Activated CD4-positive, alpha-beta T cell treated with anti-CD3 and anti-CD28 coated beads, Interleukin-2, amount 10 ng/mL, durations not matched to agents 24 days and 14 days (primary cell): Measurements from ENCODE around the gene ARHGEF12. TPM values are rescaled to one million over a fixed set of nuclear protein-coding genes. Genes with fewer than 3 reads are reported as not detected.

Source experiments
- DNase-seq: peaks from one replicate; pipeline ENCODE4 v3.0.0; 2022
- H3K27ac Mint-ChIP-seq: one replicate; pipeline ENCODE4 v1.8.0; 2022; ENCODE audit warnings: mild to moderate bottlenecking, mixed read lengths
- H3K27me3 Mint-ChIP-seq: one replicate; pipeline ENCODE4 v1.8.0; 2022; ENCODE audit warnings: mixed read lengths
- H3K36me3 Mint-ChIP-seq: one replicate; pipeline ENCODE4 v1.8.0; 2022; ENCODE audit warnings: low read depth, mild to moderate bottlenecking, mixed read lengths
- H3K4me1 Mint-ChIP-seq: one replicate; pipeline ENCODE4 v1.8.0; 2021; ENCODE audit warnings: mixed read lengths
- H3K4me3 Mint-ChIP-seq: one replicate; pipeline ENCODE4 v1.8.0; 2022; ENCODE audit warnings: mild to moderate bottlenecking, moderate library complexity, mixed read lengths
- H3K9me3 Mint-ChIP-seq: one replicate; pipeline ENCODE4 v1.8.0; 2021; ENCODE audit warnings: mixed read lengths
- intact Hi-C: fragments of 100-400 bp; cut with micrococcal nuclease; formaldehyde crosslinking; loops from one replicate; pipeline ENCODE4 v1.15.1; 2023
- total RNA-seq: library from RNA; stranded (reverse); gene quantifications from 2 replicates; pipeline ENCODE4 v1.2.3, GENCODE V29; 2022

ARHGEF12 gene
- total RNA-seq, 1 donor from 2014 or later = 20.3 TPM

DNA sequence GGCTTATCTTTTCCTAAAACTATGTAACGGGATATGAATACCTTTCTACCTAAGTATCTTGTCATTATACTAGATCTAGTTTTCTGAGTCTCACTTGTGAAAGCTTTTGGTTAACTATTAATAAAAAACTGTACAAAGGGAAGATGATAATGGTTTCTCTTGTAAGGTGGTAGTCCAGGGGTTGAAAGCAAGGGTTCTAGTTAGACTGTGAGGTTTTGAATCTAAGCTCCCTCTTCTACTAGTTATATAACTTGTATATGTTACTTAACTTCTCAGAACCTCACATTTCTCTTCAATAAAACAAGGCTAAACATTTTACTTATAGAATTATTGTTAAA lies 54.3 kb downstream of the ARHGEF12 start:
- Mint-ChIP-seq H3K4me1 (no peaks in the 10 kb centered on the region), H3K27ac (no peak overlapping the region), H3K36me3 (peaks cover 2% of the 10 kb centered on the region), H3K9me3 (peaks cover 7% of the 10 kb centered on the region), H3K4me3 (no peak overlapping the region), H3K27me3 (peaks cover 35% of the 10 kb centered on the region)
- DNase-seq = no peak
- intact Hi-C loops = no loop called here

DNA sequence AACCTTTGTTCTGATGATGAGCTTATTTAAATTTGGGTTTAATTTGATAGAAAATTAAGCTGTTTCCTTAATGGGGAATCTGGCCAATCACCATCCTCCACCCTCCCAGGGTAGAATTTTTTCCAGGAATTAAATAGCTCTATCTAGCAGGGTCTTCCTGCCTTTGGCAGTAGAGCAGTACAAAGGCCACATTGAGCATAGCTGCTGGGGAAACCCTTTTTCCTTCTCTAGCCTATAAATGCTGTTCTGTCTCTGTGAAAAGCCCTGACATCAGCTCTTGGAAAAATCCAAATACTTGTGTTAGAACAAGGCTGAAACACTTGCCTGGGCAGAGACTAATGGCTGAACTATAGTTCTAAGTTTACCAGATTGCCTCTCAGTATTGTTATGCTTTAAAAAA lies 55.1 kb downstream of the ARHGEF12 start:
- Mint-ChIP-seq H3K9me3 (peaks cover 7% of the 10 kb centered on the region), H3K4me3 (no peak overlapping the region), H3K27me3 (peaks cover 39% of the 10 kb centered on the region), H3K27ac (no peak overlapping the region), H3K4me1 (no peaks in the 10 kb centered on the region), H3K36me3 (peaks cover 2% of the 10 kb centered on the region)
- intact Hi-C loops = no loop called here
- no peak for DNase-seq

DNA sequence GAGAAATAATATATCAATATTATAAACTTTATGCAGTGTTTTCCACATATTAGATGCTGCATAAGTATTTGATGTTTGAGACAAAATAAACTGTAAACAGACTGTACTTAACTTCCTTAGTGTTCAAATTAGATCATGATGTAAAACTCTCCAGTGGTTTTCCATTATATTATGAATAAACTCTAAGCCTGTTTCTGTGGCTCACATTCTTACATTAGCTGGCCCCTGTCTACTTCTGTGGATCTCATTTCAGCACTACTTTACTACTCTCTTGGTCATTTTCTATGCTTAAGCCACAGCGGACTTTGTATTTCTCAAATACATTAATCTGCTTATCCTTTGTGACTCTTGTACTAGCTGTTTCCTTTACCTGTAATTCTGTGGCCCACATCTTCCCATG lies 55.6 kb downstream of the ARHGEF12 start:
- no peak for DNase-seq
- H3K36me3 Mint-ChIP-seq = peaks cover 2% of the 10 kb centered on the region
- intact Hi-C loops = no loop called here
- H3K4me3 Mint-ChIP-seq = no peak overlapping the region
- peaks cover 7% of the 10 kb centered on the region for H3K9me3 Mint-ChIP-seq
- peaks cover 37% of the 10 kb centered on the region for H3K27me3 Mint-ChIP-seq
- H3K4me1 Mint-ChIP-seq = no peaks in the 10 kb centered on the region
- H3K27ac Mint-ChIP-seq = no peak overlapping the region

DNA sequence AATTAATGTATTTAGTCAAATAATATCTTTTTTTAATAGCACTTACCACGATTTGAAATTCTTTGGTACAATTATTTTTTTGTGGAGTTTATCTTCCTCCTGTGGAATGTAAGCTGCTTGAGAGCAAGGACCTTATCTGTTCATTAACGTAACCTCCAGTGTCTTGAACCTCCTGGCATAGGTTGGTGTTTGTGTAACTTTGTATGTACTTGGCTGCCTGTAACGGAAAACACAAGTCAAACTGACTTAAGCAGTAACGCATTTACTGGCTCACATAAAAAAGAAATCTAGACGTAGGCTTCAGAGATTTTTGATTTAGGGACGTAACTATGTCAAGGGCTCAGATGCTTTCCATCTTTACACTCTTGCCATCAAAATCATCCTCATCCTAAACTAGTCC lies 56.1 kb downstream of the ARHGEF12 start:
- Mint-ChIP-seq H3K36me3 (peaks cover 2% of the 10 kb centered on the region), H3K4me3 (no peak overlapping the region), H3K9me3 (peaks cover 7% of the 10 kb centered on the region), H3K4me1 (no peaks in the 10 kb centered on the region), H3K27me3 (peaks cover 37% of the 10 kb centered on the region), H3K27ac (no peak overlapping the region)
- no peak for DNase-seq
- intact Hi-C loops = no loop called here

DNA sequence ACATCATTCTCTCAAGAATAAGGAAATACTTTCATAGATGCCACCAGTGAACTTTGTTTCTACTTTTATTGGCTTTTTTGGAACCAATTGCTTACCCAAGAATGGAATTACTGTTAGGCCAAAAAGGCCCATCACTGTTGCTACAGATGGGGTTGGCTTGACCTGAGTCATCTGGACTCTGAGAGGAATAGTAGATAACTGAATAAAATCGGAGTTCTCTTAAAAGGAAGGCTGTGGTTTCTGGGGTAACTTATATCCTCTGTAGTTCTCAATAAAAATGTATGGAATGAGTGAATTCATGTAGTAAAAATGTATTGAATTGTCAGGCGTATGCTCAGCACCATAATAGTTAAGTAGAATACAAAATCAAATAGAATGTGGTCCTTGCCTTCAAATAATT lies 56.6 kb downstream of the ARHGEF12 start:
- intact Hi-C loops = no loop called here
- H3K4me1 Mint-ChIP-seq = no peaks in the 10 kb centered on the region
- H3K27ac Mint-ChIP-seq = no peak overlapping the region
- peaks cover 7% of the 10 kb centered on the region for H3K9me3 Mint-ChIP-seq
- peaks cover 2% of the 10 kb centered on the region for H3K36me3 Mint-ChIP-seq
- H3K27me3 Mint-ChIP-seq = peaks cover 38% of the 10 kb centered on the region
- H3K4me3 Mint-ChIP-seq = no peak overlapping the region
- no peak for DNase-seq

DNA sequence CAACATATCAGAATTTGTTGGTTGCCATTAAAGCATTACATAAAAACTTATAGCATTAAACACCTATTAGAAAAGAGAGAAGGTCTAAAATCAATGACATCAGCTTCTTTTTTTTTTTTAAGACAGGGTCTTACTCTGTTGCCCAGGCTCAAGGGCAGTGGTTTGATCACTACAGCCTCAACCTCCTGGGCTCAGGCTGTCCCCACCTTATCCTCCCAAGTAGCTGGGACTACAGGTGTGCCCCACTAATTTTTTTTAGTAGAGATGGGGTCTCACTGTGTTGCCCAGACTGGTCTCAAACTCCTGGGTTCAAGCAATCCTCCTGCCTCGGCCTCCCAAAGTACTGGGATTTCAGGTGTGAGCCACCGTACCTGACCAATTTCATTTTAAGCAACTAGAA lies 57.9 kb downstream of the ARHGEF12 start:
- intact Hi-C loops = no loop called here
- H3K27me3 Mint-ChIP-seq = peaks cover 38% of the 10 kb centered on the region
- no peak for DNase-seq
- H3K27ac Mint-ChIP-seq = no peak overlapping the region
- no peaks in the 10 kb centered on the region for H3K4me1 Mint-ChIP-seq
- H3K4me3 Mint-ChIP-seq = no peak overlapping the region
- H3K36me3 Mint-ChIP-seq = peaks cover 2% of the 10 kb centered on the region
- H3K9me3 Mint-ChIP-seq = peaks cover 7% of the 10 kb centered on the region

DNA sequence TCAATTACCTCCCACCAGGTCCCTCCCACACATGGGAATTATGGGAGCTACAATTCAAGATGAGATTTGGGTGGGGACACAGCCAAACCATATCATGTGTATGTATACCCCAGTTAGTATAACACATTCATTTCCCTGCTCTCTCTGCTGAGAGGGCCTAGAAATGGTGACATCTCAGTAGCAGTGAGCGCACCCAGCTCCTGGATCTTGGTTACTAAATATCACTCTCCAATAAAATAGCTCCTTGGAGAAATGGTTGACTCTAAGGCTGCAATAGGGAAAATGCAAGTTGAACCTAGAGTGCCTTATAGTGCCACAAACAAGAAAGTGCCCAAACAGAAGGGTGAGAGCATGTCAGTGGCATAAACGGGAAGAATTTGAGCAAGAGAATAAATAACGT lies 59.6 kb downstream of the ARHGEF12 start:
- DNase-seq = no peak
- intact Hi-C loops = no loop called here
- Mint-ChIP-seq H3K4me3 (no peak overlapping the region), H3K36me3 (no peaks in the 10 kb centered on the region), H3K4me1 (no peaks in the 10 kb centered on the region), H3K9me3 (no peaks in the 10 kb centered on the region), H3K27ac (no peak overlapping the region), H3K27me3 (peaks cover 38% of the 10 kb centered on the region)

DNA sequence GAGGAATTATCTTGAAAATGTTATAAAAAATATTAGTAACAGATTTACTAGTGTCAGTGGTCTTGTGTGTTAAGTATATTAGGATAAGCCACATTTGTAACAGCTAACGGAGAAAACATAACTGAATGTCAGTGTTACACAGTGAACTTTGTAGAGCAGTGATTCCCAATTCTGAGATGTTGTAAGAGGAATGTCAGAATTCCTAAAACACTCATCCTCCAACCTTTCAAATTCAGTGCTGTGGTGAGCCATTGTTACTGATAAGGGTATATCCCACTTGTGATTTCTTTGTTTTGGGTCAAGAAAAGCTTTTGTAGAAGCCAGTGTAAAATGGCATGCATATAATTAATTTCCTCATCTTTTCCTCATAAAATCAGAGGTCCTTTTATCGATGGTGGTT lies 61.9 kb downstream of the ARHGEF12 start:
- Mint-ChIP-seq H3K27me3 (peaks cover 39% of the 10 kb centered on the region), H3K9me3 (no peaks in the 10 kb centered on the region), H3K4me1 (no peaks in the 10 kb centered on the region), H3K36me3 (no peaks in the 10 kb centered on the region), H3K27ac (no peak overlapping the region), H3K4me3 (no peak overlapping the region)
- no peak for DNase-seq
- intact Hi-C loops = no loop called here

DNA sequence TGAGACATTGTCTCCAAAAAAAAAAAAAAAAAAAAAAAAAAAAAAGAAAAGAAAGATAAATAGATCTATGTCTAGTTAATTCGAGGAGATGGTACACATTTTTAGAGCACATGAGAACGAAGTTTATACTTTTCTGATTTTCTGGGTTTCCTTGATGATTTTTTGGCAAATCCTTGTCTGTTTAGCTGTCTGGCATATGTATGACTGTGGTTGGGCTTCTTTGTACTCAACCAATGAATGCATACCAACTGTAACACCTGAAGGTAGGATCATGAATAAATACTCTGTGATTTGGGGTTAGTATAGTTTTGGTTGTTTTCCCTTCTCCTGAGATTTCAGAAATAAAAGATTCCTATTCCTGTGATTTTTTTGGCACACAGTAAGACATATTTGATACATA lies 63.1 kb downstream of the ARHGEF12 start:
- no peaks in the 10 kb centered on the region for H3K36me3 Mint-ChIP-seq
- H3K27me3 Mint-ChIP-seq = peaks cover 41% of the 10 kb centered on the region
- H3K4me3 Mint-ChIP-seq = no peak overlapping the region
- no peaks in the 10 kb centered on the region for H3K9me3 Mint-ChIP-seq
- no peak for DNase-seq
- H3K4me1 Mint-ChIP-seq = no peaks in the 10 kb centered on the region
- intact Hi-C loops = no loop called here
- H3K27ac Mint-ChIP-seq = no peak overlapping the region

DNA sequence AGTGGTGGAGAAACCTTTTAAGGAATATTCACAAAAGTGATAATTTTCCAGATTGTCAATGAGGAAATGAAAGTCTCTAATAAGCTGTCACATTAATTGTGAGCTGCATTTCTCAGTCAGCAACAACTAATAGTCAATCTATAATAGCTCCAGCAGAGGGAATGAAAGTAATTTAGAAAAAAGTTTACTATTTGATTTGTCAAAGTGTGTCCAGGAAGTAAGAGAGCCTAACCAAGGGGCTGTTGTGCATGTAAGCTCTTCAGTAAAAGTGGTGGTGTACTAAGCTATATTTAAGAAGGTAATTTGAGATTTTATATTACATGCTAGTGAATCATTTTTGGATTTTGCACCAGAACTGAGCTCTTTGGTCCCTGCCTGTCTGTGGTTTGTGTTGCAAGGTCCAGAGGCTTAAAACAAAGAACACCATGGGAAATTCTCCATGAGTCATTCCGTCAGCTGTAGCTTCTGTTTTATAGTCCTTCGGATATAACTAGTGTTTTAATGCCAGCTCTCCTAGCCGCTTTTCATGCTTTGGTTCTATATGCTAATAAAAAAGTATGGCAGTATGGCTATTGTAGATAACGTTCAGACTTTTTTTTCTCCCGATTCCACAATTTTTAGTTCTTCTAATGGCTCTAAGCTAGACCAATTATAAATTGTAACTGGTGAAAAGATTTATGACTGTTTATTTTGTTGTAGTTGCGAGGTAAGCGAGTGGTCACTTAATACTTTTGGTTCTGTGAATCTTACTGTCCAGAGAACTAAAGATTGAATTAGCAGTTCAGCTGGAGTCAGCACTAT lies 64.6 kb downstream of the ARHGEF12 start:
- Mint-ChIP-seq H3K27ac (no peak overlapping the region), H3K27me3 (peaks cover 41% of the 10 kb centered on the region), H3K4me3 (no peak overlapping the region), H3K9me3 (no peaks in the 10 kb centered on the region), H3K4me1 (no peaks in the 10 kb centered on the region), H3K36me3 (no peaks in the 10 kb centered on the region)
- no peak for DNase-seq
- intact Hi-C loops = no loop called here

DNA sequence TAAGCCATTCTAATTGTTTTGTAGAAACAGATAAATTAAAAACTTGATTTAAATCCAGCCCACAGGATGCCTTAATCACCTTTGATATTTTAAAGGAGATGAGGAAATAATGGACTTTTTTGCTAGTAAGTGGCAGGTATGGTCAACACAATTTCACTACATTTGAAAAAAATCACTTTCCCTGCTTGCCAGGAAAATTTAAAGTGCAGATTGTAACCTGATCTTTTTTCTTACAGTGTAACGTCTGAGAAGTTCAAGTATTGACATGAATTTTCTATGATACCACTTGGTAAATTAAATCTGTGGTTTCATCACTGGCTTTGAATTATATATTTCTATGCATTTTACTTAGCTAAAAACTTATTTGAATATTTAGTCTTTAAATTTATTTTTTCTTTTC lies 65.3 kb downstream of the ARHGEF12 start:
- DNase-seq = no peak
- no peak overlapping the region for H3K27ac Mint-ChIP-seq
- H3K4me1 Mint-ChIP-seq = no peaks in the 10 kb centered on the region
- no peaks in the 10 kb centered on the region for H3K9me3 Mint-ChIP-seq
- H3K27me3 Mint-ChIP-seq = peaks cover 36% of the 10 kb centered on the region
- no peak overlapping the region for H3K4me3 Mint-ChIP-seq
- H3K36me3 Mint-ChIP-seq = no peaks in the 10 kb centered on the region
- intact Hi-C loops = no loop called here

DNA sequence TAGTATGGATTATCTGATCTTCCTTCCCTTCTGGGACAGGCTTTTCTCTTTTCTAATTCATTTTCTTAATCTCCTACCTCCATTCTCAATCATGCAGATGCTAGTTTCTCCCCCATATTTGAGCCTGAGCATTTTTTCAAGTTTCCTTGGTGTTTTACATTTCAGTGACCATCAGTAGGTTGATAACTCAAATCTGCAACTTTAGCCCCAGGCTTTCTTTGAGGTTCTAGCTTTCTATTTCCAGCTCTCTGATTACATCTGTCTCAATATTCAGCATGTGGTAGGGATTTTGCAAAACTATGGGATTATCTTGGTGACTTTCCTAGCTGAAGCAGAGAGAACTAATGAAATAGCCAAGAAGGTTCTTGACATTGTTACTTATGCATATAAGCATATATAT lies 67.8 kb downstream of the ARHGEF12 start:
- intact Hi-C loops = no loop called here
- Mint-ChIP-seq H3K36me3 (no peaks in the 10 kb centered on the region), H3K4me1 (no peaks in the 10 kb centered on the region), H3K9me3 (no peaks in the 10 kb centered on the region), H3K4me3 (no peak overlapping the region), H3K27ac (no peak overlapping the region), H3K27me3 (peaks cover 31% of the 10 kb centered on the region)
- DNase-seq = no peak

DNA sequence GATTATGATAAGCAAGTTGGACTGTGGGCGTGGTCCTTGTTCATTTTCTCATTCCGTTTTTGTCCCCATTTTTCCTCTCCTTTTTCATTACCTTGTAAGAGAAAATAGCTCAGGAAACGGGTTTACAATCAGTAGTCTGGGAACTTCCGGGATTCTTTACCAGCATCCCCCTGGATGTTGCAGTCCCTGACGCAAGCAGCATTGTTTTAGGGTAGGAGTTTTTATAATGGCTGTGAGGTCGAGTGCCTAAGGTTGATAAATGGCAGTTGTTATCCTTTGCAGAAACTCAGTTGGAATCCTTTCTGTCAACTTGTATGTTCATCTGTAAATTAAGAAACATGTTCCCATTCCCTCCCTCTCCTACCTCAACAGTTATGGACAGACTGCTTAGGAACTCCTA lies 68.3 kb downstream of the ARHGEF12 start:
- Mint-ChIP-seq H3K27me3 (peaks cover 28% of the 10 kb centered on the region), H3K9me3 (no peaks in the 10 kb centered on the region), H3K4me1 (no peaks in the 10 kb centered on the region), H3K36me3 (no peaks in the 10 kb centered on the region), H3K4me3 (no peak overlapping the region), H3K27ac (no peak overlapping the region)
- intact Hi-C loops = no loop called here
- DNase-seq = no peak

DNA sequence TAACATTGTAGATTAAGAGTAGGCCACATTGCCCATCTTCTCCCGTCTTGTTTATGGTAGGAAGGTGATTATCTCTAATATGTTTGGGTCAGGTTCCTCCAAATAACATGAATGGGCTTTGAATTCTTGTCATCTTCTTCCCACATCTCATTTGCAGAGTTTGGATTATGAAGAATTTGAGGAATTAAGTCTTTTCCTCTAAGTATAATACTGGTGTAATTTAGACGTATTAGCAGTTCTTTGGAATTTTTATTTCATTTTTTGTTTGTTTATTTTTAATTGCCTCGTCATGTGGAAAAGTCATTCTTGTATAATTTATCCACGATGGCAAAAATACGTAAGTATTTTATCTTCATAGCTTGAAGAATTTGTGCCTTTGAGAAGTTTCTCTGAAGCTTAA lies 73.4 kb downstream of the ARHGEF12 start:
- no peak overlapping the region for H3K27ac Mint-ChIP-seq
- no peaks in the 10 kb centered on the region for H3K4me1 Mint-ChIP-seq
- H3K36me3 Mint-ChIP-seq = no peaks in the 10 kb centered on the region
- H3K9me3 Mint-ChIP-seq = no peaks in the 10 kb centered on the region
- no peak for DNase-seq
- H3K4me3 Mint-ChIP-seq = no peak overlapping the region
- intact Hi-C loops = no loop called here
- H3K27me3 Mint-ChIP-seq = peaks cover 3% of the 10 kb centered on the region
